CD8-positive, alpha-beta memory T cell (primary cell): ENCODE data around the gene PATE1. TPM values are rescaled to one million over a fixed set of nuclear protein-coding genes. Genes with fewer than 3 reads are reported as not detected.
"Not testable (repeated sequence)": the region's sequence is repeated elsewhere in the genome, so short reads cannot be mapped to it uniquely, and the experiment has no call there.

ENCODE experiments used
- CTCF ChIA-PET: fragments of 350-600 bp; sonication (Branson Sonifier 250); formaldehyde crosslinking; loops from one replicate; lab custom pipeline; 2021; ENCODE audit warnings: antibody characterized with exemption; lab: Charles Lee
- POLR2A ChIA-PET: fragments of 350-600 bp; sonication (Branson Sonifier 250); formaldehyde crosslinking; loops from one replicate; lab custom pipeline; 2021; ENCODE audit warnings: antibody characterized with exemption; lab: Charles Lee
- DNase-seq, 5 donors: peaks; one replicate each; pipeline versions ENCODE4 v3.0.0 to v3.0.0-alpha.2; 2020 to 2022; ENCODE audit warnings: mixed read lengths in 1 of 5
- H3K27ac ChIP-seq: one replicate; pipeline ENCODE4 v1.7.0; 2013; ENCODE audit warnings: low read depth, mild to moderate bottlenecking, low read length, moderate library complexity
- H3K27me3 ChIP-seq: 2 replicates; pipeline ENCODE4 v1.7.0; 2013; ENCODE audit warnings: low read length, mild to moderate bottlenecking; ENCODE audit not compliant: insufficient read depth, poor library complexity, severe bottlenecking
- H3K36me3 ChIP-seq: 2 replicates; pipeline ENCODE4 v1.7.0; 2013; ENCODE audit warnings: mild to moderate bottlenecking, low read length, moderate library complexity; ENCODE audit not compliant: insufficient read depth
- H3K4me1 ChIP-seq: 2 replicates; pipeline ENCODE4 v1.7.0; 2013; ENCODE audit warnings: mild to moderate bottlenecking, low read length, moderate library complexity; ENCODE audit not compliant: insufficient read depth
- H3K4me3 ChIP-seq: 2 replicates; pipeline ENCODE4 v1.7.0; 2013; ENCODE audit warnings: mild to moderate bottlenecking, low read length
- H3K9me3 ChIP-seq: 2 replicates; pipeline ENCODE4 v1.7.0; 2013; ENCODE audit warnings: mild to moderate bottlenecking, low read length
- H3K27ac Mint-ChIP-seq, 8 donors: one replicate each; pipeline ENCODE4 v1.8.0; 2020 to 2021; ENCODE audit warnings: mixed read lengths in 8 of 8, mild to moderate bottlenecking in 6 of 8, inconsistent platforms in 3 of 8, moderate library complexity in 3 of 8
- H3K27me3 Mint-ChIP-seq, 2 donors: one replicate each; pipeline ENCODE4 v1.8.0; 2020 to 2021; ENCODE audit warnings: mixed read lengths in 2 of 2, mild to moderate bottlenecking in 1 of 2, moderate library complexity in 1 of 2
- H3K36me3 Mint-ChIP-seq, 3 donors: one replicate each; pipeline ENCODE4 v1.8.0; 2020 to 2021; ENCODE audit warnings: mixed read lengths in 3 of 3, inconsistent platforms in 1 of 3, mild to moderate bottlenecking in 1 of 3
- H3K4me1 Mint-ChIP-seq, 3 donors: one replicate each; pipeline ENCODE4 v1.8.0; 2020 to 2021; ENCODE audit warnings: mixed read lengths in 3 of 3, inconsistent platforms in 1 of 3, mild to moderate bottlenecking in 1 of 3
- H3K4me3 Mint-ChIP-seq, 7 donors: one replicate each; pipeline ENCODE4 v1.8.0; 2020 to 2021; ENCODE audit warnings: mixed read lengths in 7 of 7, mild to moderate bottlenecking in 6 of 7, moderate library complexity in 4 of 7, inconsistent platforms in 2 of 7
- H3K9me3 Mint-ChIP-seq, 5 donors: one replicate each; pipeline ENCODE4 v1.8.0; 2020 to 2022; ENCODE audit warnings: mixed read lengths in 5 of 5, mild to moderate bottlenecking in 3 of 5, moderate library complexity in 2 of 5, inconsistent platforms in 1 of 5
- polyA plus RNA-seq: library from polyadenylated mRNA; unstranded; fragments of 300-500 nt; fragmentation: Illumina TruSeq; gene quantifications from one replicate; pipeline ENCODE4 v1.2.3, GENCODE V29; 2021
- total RNA-seq, 2 experiments: library from RNA; stranded (reverse); gene quantifications; one replicate each; pipeline ENCODE4 v1.2.3, GENCODE V29; 2021

PATE1 gene, protein sequence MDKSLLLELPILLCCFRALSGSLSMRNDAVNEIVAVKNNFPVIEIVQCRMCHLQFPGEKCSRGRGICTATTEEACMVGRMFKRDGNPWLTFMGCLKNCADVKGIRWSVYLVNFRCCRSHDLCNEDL
- total RNA-seq (not detected), polyA plus RNA-seq (not detected)

DNA sequence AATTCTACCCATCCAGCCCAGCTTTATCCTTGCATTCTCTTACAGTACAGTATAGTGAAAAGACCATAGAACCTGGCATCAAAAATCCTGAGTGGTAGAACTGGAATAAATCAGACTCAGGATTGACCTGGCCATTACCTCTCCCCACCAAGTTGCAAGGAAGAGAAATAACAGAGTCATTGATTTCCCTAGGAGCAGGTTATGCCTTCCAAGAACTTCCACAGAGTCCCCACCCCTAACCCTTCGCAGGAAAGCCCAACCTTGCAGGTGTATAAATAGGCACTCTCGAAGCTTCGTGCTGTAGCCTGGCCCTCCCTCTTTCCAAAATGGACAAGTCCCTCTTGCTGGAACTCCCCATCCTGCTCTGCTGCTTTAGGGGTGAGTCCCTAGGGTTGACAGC, at the start of gene PATE1:
Gene PATE1, plus strand, starts transcription at position 301 of the 400 bp plus-strand sequence. Its CDS starts 26 bp downstream, at position 327.
- Mint-ChIP-seq H3K36me3 (no peaks in the 10 kb centered on the region), H3K4me1 (no peaks in the 10 kb centered on the region), H3K27me3 (peaks cover 3 to 9% of the 10 kb centered on the region in 2 donors), H3K4me3 (no peak within 1 kb of the TSS), H3K9me3 (no peaks in the 10 kb centered on the region), H3K27ac (no peak within 1 kb of the TSS)
- H3K9me3 ChIP-seq = no peaks in the 10 kb centered on the region
- no peaks in the 10 kb centered on the region for H3K4me1 ChIP-seq
- CTCF ChIA-PET = no interaction called here
- H3K4me3 ChIP-seq = no peak within 1 kb of the TSS
- no peaks in the 10 kb centered on the region for H3K27me3 ChIP-seq
- H3K27ac ChIP-seq = no peak within 1 kb of the TSS
- no peaks in the 10 kb centered on the region for H3K36me3 ChIP-seq
- no peak for DNase-seq
- POLR2A ChIA-PET = no interaction called here

DNA sequence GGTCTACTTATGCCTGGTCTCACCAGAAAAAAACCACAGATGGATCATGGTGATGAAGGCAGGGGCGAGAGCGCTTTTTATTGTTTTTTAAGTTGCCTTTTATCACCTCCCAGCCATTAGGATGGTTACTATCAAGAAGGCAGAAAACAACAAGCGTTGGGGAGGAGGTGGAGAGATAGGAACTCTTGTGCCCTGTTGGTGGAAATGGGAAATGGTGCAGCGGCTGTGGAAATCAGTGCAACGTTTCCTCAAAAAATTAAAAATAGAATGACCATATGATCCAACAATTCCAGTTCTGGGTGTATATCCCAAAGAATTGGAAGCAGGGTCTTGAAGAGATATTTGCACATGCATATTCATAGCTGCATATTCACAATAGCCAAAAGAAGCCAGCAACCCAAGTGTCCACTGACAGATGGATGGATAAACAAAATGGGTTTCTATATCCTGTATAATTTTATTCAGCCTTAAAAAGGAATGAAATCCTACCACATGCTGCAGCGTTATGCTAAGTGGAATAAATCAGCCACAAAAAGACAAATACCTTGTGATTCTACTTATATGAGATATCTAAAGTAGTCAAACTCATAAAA, 45.0 kb upstream of the PATE1 start:
- Mint-ChIP-seq H3K36me3 (no peaks in the 10 kb centered on the region), H3K4me1 (no peaks in the 10 kb centered on the region), H3K27ac (no peak overlapping the region), H3K4me3 (no peak overlapping the region), H3K9me3 (peaks cover 0 to under 1% (median 0%) of the 10 kb centered on the region in 5 donors), H3K27me3 (peaks cover 21 to 30% of the 10 kb centered on the region in 2 donors)
- ChIA-PET CTCF (no interaction called here), POLR2A (no interaction called here)
- Histone ChIP-seq H3K9me3 (no peaks in the 10 kb centered on the region), H3K27ac (no peak overlapping the region), H3K36me3 (no peaks in the 10 kb centered on the region), H3K27me3 (no peaks in the 10 kb centered on the region), H3K4me3 (no peak overlapping the region), H3K4me1 (no peaks in the 10 kb centered on the region)
- DNase-seq = no peak

DNA sequence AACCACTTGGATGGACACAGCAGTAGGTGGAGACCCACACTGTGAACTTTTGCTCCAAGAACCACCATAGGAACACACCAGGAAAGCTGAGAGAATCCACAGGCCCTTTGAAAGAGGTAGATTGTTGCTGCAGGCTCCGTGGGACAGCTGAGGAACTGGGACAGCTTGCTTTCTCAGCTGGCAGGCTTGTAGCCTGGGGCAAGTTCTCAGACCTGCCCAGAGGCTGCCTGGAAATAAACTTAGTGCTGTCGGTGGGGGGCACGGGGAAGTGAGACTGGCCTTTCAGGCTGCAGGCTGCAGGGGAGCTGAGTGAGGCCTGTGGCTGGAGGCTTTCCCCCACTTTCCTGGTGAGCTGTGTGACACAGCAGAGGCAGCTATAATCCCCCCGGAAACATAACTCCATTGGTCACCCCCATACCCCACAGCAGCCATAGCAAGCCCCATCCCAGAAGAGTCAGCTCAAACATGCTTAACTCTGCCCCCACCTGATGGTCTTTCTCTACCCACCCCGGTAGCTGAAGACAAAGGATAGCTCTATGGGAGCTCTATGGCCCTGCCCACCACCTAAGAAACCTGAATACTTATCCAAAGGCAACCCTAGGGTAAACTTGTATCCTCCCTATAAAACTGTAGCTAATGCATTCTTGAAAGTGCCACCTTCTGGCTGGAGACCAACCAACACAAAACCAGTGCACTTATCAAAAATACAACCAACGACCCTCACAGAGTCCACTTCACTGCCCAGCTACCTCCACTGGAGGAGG, 44.0 kb upstream of the PATE1 start:
- Histone ChIP-seq H3K36me3 (no peaks in the 10 kb centered on the region), H3K4me3 (no peak overlapping the region), H3K27me3 (no peaks in the 10 kb centered on the region), H3K9me3 (no peaks in the 10 kb centered on the region), H3K27ac (no peak overlapping the region), H3K4me1 (no peaks in the 10 kb centered on the region)
- Mint-ChIP-seq H3K27ac (no peak overlapping the region), H3K27me3 (peaks cover 23 to 30% of the 10 kb centered on the region in 2 donors), H3K36me3 (no peaks in the 10 kb centered on the region), H3K4me1 (no peaks in the 10 kb centered on the region), H3K9me3 (peaks cover 0 to 2% (median 0%) of the 10 kb centered on the region in 5 donors), H3K4me3 (no peak overlapping the region)
- ChIA-PET POLR2A (no interaction called here), CTCF (no interaction called here)
- no peak for DNase-seq

DNA sequence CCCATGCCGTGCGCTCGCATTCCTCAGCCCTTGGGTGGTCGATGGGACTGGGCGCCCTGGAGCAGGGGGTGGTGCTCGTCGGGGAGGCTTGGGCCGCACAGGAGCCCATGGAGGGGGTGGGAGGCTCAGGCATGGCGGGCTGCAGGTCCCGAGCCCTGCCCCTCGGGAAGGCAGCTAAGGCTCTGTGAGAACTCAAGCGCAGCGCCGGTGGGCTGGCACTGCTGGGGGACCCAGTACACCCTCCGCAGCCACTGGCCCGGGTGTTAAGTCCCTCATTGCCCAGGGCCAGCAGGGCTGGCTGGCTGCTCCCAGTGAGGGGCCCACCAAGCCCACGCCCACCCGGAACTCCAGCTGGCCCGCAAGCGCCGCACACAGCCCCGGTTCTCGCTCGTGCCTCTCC, 41.4 kb upstream of the PATE1 start:
- H3K4me3 Mint-ChIP-seq, CTCF ChIA-PET, H3K4me1 Mint-ChIP-seq, H3K36me3 Mint-ChIP-seq, H3K36me3 ChIP-seq, H3K27me3 ChIP-seq, H3K4me3 ChIP-seq, H3K4me1 ChIP-seq, H3K27ac ChIP-seq, H3K27ac Mint-ChIP-seq, H3K9me3 ChIP-seq, H3K9me3 Mint-ChIP-seq, DNase-seq, POLR2A ChIA-PET: not testable (repeated sequence)
- peaks cover 20 to 23% of the 10 kb centered on the region in 2 donors for H3K27me3 Mint-ChIP-seq

DNA sequence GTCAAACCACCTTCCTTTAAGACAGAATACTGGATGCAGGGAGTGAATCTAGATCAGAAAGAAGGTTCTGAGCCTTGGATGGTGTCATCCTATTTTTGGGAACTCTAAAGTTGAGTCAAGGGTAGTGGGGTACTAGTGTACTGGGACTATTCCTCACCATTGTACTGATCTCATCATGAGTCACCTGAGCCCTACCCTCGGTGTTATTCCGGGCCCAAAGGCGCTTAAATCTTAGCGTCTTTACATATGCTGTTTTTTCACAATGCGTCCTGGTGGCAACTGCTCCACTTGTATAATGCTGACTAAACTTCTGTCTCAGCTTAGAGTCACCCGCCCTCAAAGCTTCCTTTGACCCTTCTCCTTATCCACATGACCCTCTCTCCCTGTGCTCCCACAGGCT, 25.3 kb upstream of the PATE1 start:
- H3K36me3 Mint-ChIP-seq = no peaks in the 10 kb centered on the region
- ChIA-PET CTCF (no interaction called here), POLR2A (no interaction called here)
- H3K27ac Mint-ChIP-seq = peak overlapping the region in 1 of 8 donors; percentile 7
- H3K36me3 ChIP-seq = no peaks in the 10 kb centered on the region
- no peaks in the 10 kb centered on the region for H3K27me3 ChIP-seq
- no peaks in the 10 kb centered on the region for H3K4me1 ChIP-seq
- H3K9me3 ChIP-seq = no peaks in the 10 kb centered on the region
- no peak overlapping the region for H3K4me3 Mint-ChIP-seq
- H3K4me3 ChIP-seq = no peak overlapping the region
- no peaks in the 10 kb centered on the region for H3K4me1 Mint-ChIP-seq
- peaks cover 6 to 49% of the 10 kb centered on the region in 2 donors for H3K27me3 Mint-ChIP-seq
- no peak for DNase-seq
- H3K9me3 Mint-ChIP-seq = peaks cover 0 to 4% (median 2%) of the 10 kb centered on the region in 5 donors
- no peak overlapping the region for H3K27ac ChIP-seq

DNA sequence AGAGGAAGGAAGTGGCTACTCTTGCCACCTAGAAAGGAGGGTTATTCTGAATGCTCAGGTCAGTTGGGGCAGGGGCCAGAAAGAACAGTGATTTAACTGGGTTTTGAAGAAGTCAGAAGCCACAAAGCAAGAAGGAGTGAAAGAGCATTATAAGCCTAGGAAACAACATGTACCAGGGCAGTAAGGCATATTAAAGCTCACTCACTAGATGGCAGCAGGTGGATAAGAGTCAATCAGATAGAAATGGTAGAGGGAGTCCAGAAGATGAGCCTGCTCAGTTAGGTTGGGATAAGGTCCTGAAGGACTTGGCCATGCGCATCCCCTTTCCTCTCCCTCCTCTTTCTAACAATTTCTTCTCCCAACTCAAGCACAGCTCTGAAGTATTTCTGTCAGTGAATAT, 22.0 kb upstream of the PATE1 start:
- no peaks in the 10 kb centered on the region for H3K9me3 Mint-ChIP-seq
- peaks cover 6 to 49% of the 10 kb centered on the region in 2 donors for H3K27me3 Mint-ChIP-seq
- Histone ChIP-seq H3K4me3 (no peak overlapping the region), H3K36me3 (no peaks in the 10 kb centered on the region), H3K4me1 (no peaks in the 10 kb centered on the region), H3K27ac (no peak overlapping the region), H3K27me3 (no peaks in the 10 kb centered on the region), H3K9me3 (no peaks in the 10 kb centered on the region)
- no peak overlapping the region for H3K4me3 Mint-ChIP-seq
- peaks cover 0 to 2% (median 0%) of the 10 kb centered on the region in 3 donors for H3K36me3 Mint-ChIP-seq
- H3K27ac Mint-ChIP-seq = no peak overlapping the region
- POLR2A ChIA-PET = no interaction called here
- H3K4me1 Mint-ChIP-seq = no peaks in the 10 kb centered on the region
- DNase-seq = no peak
- CTCF ChIA-PET = no interaction called here

DNA sequence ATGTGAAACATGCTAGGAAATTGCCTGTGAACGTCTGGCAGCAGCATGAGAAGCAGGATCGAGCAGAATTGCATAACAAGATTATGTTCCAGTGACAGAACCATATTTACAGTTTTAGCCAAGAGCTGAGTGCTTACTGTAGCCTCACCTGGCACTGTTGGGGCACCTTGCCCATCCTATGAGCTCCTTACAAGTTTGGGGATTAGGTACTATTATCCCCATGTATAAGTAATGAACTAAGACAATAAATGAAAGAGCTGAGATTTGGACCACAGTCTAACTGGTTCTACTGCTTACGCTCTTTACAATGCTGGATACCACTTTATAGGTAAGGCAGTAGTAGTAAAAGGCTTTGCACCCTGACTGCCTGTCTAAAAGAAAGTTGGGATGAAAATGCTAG, 17.1 kb upstream of the PATE1 start:
- no peaks in the 10 kb centered on the region for H3K36me3 ChIP-seq
- POLR2A ChIA-PET = no interaction called here

DNA sequence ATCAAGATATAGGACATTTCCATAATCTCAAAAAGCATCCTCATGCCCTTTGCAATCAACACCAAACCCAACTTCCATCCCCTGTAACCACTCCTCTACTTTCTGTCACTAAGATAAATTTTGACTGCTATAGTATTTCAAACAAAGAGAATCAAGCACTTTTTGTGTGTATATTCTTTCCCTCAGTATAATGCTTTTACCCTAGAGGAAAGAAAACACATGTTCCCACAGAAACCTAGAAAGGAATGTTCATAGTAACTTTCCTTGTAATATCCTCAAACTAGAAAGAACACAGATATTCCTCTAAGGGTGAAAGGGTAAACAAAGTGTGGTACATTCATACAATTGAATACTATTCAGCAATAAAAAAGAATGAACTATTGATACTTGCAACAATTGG, 5.5 kb upstream of the PATE1 start:
- Mint-ChIP-seq H3K4me1 (no peaks in the 10 kb centered on the region), H3K9me3 (peaks cover 8 to 18% (median 12%) of the 10 kb centered on the region in 5 donors)
- CTCF ChIA-PET = no interaction called here

More for the DNA sequence above, 17.1 kb upstream of the PATE1 start:
- Mint-ChIP-seq H3K9me3 (peaks cover 0 to 2% (median 0%) of the 10 kb centered on the region in 5 donors), H3K36me3 (peaks cover 0 to 2% (median 0%) of the 10 kb centered on the region in 3 donors), H3K27ac (no peak overlapping the region), H3K27me3 (peaks cover 4 to 18% of the 10 kb centered on the region in 2 donors), H3K4me3 (no peak overlapping the region), H3K4me1 (no peaks in the 10 kb centered on the region)
- H3K27ac ChIP-seq = no peak overlapping the region
- DNase-seq = no peak
- no peak overlapping the region for H3K4me3 ChIP-seq
- CTCF ChIA-PET = no interaction called here
- H3K9me3 ChIP-seq = no peaks in the 10 kb centered on the region
- peaks cover 7% of the 10 kb centered on the region for H3K27me3 ChIP-seq
- no peaks in the 10 kb centered on the region for H3K4me1 ChIP-seq

More for the DNA sequence above, 5.5 kb upstream of the PATE1 start:
- H3K4me3 ChIP-seq = no peak overlapping the region
- no peaks in the 10 kb centered on the region for H3K9me3 ChIP-seq
- H3K4me1 ChIP-seq = no peaks in the 10 kb centered on the region
- POLR2A ChIA-PET = no interaction called here
- Mint-ChIP-seq H3K27me3 (peaks cover 7 to 9% of the 10 kb centered on the region in 2 donors), H3K36me3 (no peaks in the 10 kb centered on the region), H3K27ac (no peak overlapping the region), H3K4me3 (no peak overlapping the region)
- no peaks in the 10 kb centered on the region for H3K27me3 ChIP-seq
- no peaks in the 10 kb centered on the region for H3K36me3 ChIP-seq
- DNase-seq = no peak
- no peak overlapping the region for H3K27ac ChIP-seq
